ENCODE measurements around the gene DALRD3. TPM values are rescaled to one million over a fixed set of nuclear protein-coding genes. Genes with fewer than 3 reads are reported as not detected.
A peak's percentile ranks its signal among the peaks of the same experiment; 100 is the strongest.

The DALRD3 gene
- total RNA-seq, 1 experiment from 2014 or later = 42.9 TPM

DNA sequence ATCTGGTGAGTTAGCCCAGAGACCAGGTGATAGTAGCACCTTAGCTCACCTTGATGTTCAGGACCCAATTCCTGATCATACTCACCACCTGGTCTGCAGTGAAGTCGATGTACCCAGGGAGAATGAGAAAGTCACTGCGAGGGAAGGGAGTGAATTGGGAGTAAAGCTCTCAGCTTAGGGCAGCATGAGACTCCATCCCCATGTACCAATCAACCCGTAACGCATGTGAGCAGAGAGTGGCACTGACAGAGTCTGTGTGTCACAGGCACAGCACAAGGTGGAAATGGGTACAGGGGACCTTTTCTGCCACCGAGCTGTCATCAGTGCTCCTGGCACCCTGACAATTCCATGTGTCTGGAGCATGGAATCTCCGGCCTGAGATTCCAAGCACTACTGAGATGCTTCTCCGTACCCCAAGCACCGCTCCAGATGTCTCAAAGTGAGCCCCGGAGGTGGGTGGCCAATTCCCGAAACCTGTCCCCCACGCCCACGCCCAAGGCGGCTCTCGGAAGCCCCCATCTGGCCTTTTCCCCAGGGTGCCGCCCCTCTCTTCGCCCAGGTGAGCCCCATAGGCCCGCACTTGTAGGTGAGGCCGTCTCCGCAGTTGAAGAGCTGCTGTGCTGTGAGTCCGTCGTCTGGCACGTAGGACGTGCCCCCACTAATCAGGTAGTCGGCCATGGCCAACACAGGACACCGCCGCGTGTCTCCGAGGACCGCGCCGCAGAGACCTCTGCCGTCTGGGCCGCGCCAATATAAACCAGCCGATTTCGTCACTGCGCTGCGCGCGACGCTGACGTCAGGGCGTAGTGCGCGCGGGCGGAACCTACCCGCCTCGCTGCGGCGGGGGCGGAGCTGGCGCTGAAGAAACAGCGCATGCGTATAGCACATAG, 10.5 kb upstream of the DALRD3 start, which contains the start of gene IMPDH2:
Gene IMPDH2 (minus strand): TSS at position 726 of the 890 bp plus-strand sequence. CDS start 48 bp downstream, at position 678.
- peaks cover 53% of the 10 kb centered on the region for H3K79me2 ChIP-seq (ENCODE audit: insufficient read depth, low read length)
- intact Hi-C loops (cut with micrococcal nuclease) = loop anchor here (2.0 kb wide), 1 partner anchor 66 kb away; the partner anchor contains the start of gene QRICH1
- RAD21 ChIA-PET (ENCODE audit: low non-redundant PET in 1 of 2, low total read pairs in 2 of 2, uncharacterized antibody in 2 of 2, unreplicated experiment in 2 of 2) = interaction anchor here in 1 of 2 experiments (0.7 kb wide), 1 partner anchor 506 kb away, joined by 3 read pairs; no protein-coding TSS in a partner anchor
- peaks cover 3 to 38% of the 10 kb centered on the region in 2 experiments; a peak in 3 of 4 replicates for H3K4me1 ChIP-seq (ENCODE audit: control insufficient read depth in 1 of 2, insufficient read depth in 2 of 2, low read length in 2 of 2)
- H3K4me2 ChIP-seq (ENCODE audit: low read length) = peak within 1 kb of the TSS; percentile 93
- peak within 1 kb of the TSS; percentile 68 for H3K27ac ChIP-seq (ENCODE audit: low read depth, low read length)
- H3K9me3 ChIP-seq (ENCODE audit: control insufficient read depth in 1 of 2, insufficient read depth in 1 of 2, low read depth in 1 of 2, low read length in 2 of 2) = no peaks in the 10 kb centered on the region
- H3K9me2 ChIP-seq (ENCODE audit: insufficient read depth) = no peaks in the 10 kb centered on the region
- peaks cover 4% of the 10 kb centered on the region; the same call in 1 of the 2 replicates for H4K20me1 ChIP-seq (ENCODE audit: insufficient read depth)
- H3K27me3 ChIP-seq (ENCODE audit: insufficient read depth, low read length) = no peaks in the 10 kb centered on the region
- peak within 1 kb of the TSS; percentile 97 for H3K4me3 ChIP-seq (replicated peaks in 1 of 2; ENCODE audit: low read depth in 1 of 2, low read length in 2 of 2)
- POLR2A ChIA-PET = interaction anchor here (0.6 to 1.8 kb wide), 20 partner anchors 9 to 589 kb away, joined by 3 to 41 read pairs (median 5); partner anchors contain the start of genes CCDC51, DALRD3, LAMB2 and P4HTM
- H3K36me3 ChIP-seq (ENCODE audit: control insufficient read depth in 1 of 2, insufficient read depth in 2 of 2, low read length in 2 of 2) = peaks cover 34 to 68% of the 10 kb centered on the region in 2 experiments
- peak; percentile 87 for DNase-seq (ENCODE audit: low read depth, low spot score)
- no peak within 1 kb of the TSS for H2AFZ ChIP-seq (ENCODE audit: low read depth, low read length, poor library complexity, severe bottlenecking)
- peak; percentile 88 for ATAC-seq
- peak within 1 kb of the TSS; percentile 99 for H3K9ac ChIP-seq (ENCODE audit: low read length)
- CTCF ChIA-PET = interaction anchor here (0.6 to 1.3 kb wide), 4 partner anchors 15 to 65 kb away, joined by 3 read pairs; partner anchors contain the start of genes QRICH1 and WDR6
- BruUV-seq (replicated peaks) = TSS peak; percentile 59
- TF ChIP-seq JUND (IDR thresholded peaks at IDR 0.05) (no peak), SP1 (IDR thresholded peaks at IDR 0.05; ENCODE audit: low read depth) (no peak), ELF1 (IDR thresholded peaks at IDR 0.05; ENCODE audit: borderline replicate concordance, low read depth) (no peak), ZNF274 (IDR thresholded peaks at IDR 0.05; ENCODE audit: low read depth, low read length) (no peak), ZFX (IDR thresholded peaks at IDR 0.05) (peak; percentile 68; the same call in 1 of the 2 replicates), YY1 (IDR thresholded peaks at IDR 0.05; ENCODE audit: extremely low read depth, insufficient replicate concordance, low read depth, low read length) (peak; percentile 72), POLR2AphosphoS5 (IDR thresholded peaks at IDR 0.05; ENCODE audit: low read depth, low read length) (peak; percentile 100), TCF7L2 (IDR thresholded peaks at IDR 0.05; ENCODE audit: borderline replicate concordance, extremely low read depth, insufficient read depth, insufficient read length) (peak; percentile 32), SIN3A (IDR thresholded peaks at IDR 0.05; ENCODE audit: low read depth) (no peak), CBX3 (IDR thresholded peaks at IDR 0.05; ENCODE audit: low read depth) (no peak), SRF (IDR thresholded peaks at IDR 0.05; ENCODE audit: low read depth) (no peak), FOSL1 (IDR thresholded peaks at IDR 0.05; ENCODE audit: low read depth) (no peak), EZH2 (IDR thresholded peaks at IDR 0.05) (no peak)
- TF ChIP-seq, protein P1, sequence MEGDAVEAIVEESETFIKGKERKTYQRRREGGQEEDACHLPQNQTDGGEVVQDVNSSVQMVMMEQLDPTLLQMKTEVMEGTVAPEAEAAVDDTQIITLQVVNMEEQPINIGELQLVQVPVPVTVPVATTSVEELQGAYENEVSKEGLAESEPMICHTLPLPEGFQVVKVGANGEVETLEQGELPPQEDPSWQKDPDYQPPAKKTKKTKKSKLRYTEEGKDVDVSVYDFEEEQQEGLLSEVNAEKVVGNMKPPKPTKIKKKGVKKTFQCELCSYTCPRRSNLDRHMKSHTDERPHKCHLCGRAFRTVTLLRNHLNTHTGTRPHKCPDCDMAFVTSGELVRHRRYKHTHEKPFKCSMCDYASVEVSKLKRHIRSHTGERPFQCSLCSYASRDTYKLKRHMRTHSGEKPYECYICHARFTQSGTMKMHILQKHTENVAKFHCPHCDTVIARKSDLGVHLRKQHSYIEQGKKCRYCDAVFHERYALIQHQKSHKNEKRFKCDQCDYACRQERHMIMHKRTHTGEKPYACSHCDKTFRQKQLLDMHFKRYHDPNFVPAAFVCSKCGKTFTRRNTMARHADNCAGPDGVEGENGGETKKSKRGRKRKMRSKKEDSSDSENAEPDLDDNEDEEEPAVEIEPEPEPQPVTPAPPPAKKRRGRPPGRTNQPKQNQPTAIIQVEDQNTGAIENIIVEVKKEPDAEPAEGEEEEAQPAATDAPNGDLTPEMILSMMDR (IDR thresholded peaks at IDR 0.05 in 2 of 3, conservative IDR thresholded peaks at IDR 0.05 in 1 of 3; ENCODE audit: borderline replicate concordance in 1 of 3, insufficient read depth in 1 of 3, low read depth in 2 of 3, low read length in 2 of 3) = no peak
- TF ChIP-seq, protein P2, sequence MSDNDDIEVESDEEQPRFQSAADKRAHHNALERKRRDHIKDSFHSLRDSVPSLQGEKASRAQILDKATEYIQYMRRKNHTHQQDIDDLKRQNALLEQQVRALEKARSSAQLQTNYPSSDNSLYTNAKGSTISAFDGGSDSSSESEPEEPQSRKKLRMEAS (IDR thresholded peaks at IDR 0.05) = no peak
- TF ChIP-seq, protein P3, sequence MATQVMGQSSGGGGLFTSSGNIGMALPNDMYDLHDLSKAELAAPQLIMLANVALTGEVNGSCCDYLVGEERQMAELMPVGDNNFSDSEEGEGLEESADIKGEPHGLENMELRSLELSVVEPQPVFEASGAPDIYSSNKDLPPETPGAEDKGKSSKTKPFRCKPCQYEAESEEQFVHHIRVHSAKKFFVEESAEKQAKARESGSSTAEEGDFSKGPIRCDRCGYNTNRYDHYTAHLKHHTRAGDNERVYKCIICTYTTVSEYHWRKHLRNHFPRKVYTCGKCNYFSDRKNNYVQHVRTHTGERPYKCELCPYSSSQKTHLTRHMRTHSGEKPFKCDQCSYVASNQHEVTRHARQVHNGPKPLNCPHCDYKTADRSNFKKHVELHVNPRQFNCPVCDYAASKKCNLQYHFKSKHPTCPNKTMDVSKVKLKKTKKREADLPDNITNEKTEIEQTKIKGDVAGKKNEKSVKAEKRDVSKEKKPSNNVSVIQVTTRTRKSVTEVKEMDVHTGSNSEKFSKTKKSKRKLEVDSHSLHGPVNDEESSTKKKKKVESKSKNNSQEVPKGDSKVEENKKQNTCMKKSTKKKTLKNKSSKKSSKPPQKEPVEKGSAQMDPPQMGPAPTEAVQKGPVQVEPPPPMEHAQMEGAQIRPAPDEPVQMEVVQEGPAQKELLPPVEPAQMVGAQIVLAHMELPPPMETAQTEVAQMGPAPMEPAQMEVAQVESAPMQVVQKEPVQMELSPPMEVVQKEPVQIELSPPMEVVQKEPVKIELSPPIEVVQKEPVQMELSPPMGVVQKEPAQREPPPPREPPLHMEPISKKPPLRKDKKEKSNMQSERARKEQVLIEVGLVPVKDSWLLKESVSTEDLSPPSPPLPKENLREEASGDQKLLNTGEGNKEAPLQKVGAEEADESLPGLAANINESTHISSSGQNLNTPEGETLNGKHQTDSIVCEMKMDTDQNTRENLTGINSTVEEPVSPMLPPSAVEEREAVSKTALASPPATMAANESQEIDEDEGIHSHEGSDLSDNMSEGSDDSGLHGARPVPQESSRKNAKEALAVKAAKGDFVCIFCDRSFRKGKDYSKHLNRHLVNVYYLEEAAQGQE (IDR thresholded peaks at IDR 0.05; ENCODE audit: low read depth) = no peak
- TF ChIP-seq, protein P4, sequence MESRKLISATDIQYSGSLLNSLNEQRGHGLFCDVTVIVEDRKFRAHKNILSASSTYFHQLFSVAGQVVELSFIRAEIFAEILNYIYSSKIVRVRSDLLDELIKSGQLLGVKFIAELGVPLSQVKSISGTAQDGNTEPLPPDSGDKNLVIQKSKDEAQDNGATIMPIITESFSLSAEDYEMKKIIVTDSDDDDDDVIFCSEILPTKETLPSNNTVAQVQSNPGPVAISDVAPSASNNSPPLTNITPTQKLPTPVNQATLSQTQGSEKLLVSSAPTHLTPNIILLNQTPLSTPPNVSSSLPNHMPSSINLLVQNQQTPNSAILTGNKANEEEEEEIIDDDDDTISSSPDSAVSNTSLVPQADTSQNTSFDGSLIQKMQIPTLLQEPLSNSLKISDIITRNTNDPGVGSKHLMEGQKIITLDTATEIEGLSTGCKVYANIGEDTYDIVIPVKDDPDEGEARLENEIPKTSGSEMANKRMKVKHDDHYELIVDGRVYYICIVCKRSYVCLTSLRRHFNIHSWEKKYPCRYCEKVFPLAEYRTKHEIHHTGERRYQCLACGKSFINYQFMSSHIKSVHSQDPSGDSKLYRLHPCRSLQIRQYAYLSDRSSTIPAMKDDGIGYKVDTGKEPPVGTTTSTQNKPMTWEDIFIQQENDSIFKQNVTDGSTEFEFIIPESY (IDR thresholded peaks at IDR 0.05; ENCODE audit: extremely low read depth, insufficient replicate concordance, low read length) = no peak

Measured in HCT116 (cell line).